NCI-H226 (cell line): Measurements from ENCODE around the gene RGL2.
"Not testable (repeated sequence)": the region's sequence is repeated elsewhere in the genome, so short reads cannot be mapped to it uniquely, and the experiment has no call there.

Experiments
- DNase-seq: peaks from one replicate; pipeline ENCODE4 v3.0.0-alpha.2; 2015

Gene RGL2

GRCh38 chr6:33290459-33290858, 8.3 kb downstream of the RGL2 start:
- no peak for DNase-seq

DNA sequence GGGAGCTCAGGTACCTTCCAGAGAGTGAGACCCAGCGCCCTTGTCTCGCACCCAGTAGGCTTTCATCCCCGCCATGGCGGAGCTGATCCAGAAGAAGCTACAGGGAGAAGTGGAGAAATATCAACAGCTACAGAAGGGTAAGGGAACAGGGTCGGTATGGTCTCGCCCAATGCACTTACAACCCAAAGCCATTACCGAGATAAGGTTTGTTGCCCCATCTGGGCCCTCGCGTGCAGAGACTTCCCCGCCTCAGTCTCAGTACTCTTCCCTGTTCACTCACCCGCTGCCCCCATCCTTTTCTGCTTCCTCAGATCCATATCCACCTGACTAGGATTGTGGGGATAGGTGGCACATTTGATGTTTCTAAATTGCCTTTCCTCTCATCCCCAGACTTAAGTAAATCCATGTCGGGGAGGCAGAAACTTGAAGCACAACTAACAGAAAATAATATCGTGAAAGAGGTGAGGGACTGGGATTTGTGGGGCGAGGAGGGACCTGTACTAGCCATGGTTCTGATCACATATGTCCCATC, 8.9 kb downstream of the RGL2 start:
- no peak for DNase-seq

DNA sequence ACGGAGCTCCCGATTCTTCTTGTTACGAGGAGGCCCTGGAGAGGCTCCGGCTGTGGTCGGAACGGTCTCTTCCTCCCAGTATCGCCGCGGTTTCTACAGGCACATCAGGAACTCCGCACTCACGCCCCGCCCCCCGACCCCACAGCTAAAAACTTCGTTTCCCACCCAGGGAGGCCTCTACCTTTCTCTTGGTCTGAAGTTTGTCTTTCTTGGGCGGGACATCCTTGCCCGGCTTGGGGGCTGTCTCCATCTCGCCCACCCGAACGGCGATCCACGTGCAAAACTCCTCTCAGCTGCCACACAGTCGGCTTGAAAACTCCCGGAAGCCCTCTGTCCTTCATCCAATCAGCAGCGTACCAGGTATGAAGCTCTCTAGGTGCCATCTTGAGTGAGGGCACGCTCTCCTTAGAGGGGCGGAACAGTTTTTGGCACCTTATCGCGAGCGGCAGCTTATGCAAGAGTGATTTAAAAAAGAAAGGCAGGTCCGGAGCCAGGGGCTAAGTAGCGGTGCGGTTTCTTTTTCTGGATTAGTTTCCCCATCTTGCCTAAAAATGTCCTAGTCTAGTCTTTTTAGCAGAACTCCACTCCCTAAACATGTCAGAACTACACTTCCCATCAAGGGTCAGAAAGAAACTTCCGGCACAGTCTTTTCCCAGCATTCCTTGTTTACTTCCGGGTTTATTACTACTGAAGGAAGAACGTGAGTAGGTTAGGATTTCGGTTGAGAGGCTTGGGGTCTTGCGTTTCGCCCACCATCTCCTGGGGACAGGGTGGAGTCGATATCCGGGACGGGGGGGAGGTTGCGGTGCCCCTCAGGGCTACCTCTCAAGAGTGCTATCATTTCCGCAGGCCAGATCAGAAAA, 9.6 kb downstream of the RGL2 start, which contains the start of the genes PFDN6 and WDR46:
TSS of gene PFDN6 (plus strand) at position 681 of the 863 bp plus-strand sequence. CDS start 256 bp downstream, outside the sequence.
TSS of gene WDR46 (minus strand) at position 319 of the 863 bp plus-strand sequence. CDS start at position 250, 69 bp downstream.
- DNase-seq = peak; percentile 90

DNA sequence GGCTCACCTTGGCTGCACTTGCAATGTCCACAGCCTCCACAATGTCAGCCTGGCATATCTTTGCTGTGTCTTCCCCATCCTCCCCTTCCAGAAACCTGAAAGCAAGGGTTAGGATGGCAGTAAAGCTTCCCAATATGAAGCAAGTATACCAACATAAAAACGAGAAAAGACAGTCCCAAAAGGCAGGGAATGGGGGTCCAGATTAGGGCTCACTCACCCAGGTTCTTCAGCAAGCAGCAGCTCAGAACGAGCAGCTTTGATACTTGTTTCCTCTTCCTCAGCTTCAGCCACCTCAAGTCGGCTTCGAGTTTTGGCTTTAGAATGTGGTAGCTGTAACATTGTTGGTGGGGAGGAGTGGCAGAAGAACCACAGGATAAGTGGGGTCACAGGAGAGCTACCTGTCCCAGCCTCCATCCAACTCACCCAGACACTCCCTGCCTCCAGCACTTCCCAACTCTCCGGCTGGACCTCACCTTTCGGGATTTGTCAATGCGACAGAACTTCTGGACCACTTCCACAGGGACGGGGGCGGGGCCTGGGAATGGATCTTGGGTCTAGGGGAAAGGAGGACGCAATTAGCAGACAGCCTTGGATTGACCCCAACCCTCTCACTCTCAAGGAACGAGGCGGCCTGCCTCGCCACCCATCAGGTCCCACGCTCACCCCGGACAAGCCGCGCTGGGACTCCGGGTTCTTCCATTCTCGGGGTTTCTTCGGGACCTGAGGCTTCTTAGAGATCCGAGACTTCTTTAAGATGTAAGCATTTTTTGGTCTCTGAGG, 10.4 kb downstream of the RGL2 start:
- DNase-seq = no peak

GRCh38 chr6:33286946-33287914, 11.5 kb downstream of the RGL2 start:
- no peak for DNase-seq

DNA sequence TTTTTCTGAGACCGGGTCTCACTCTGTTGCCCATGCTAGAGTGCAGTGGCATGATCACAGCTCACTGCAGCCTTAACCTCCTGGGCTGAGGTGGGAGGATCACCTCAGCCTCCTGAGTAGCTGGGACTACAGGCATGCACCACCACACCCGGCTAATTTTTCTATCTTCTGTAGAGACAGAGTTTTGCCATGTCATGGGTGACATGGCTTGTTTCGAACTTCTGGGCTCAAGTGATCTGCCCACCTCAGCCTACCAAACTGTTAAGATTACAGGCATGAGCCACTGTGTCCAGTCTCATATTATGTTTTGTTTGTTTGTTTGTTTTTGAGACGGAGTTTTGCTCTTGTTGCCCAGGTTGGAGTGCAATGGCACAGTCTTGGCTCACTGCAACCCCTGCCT, 13.5 kb downstream of the RGL2 start:
- not testable (repeated sequence) for DNase-seq

DNA sequence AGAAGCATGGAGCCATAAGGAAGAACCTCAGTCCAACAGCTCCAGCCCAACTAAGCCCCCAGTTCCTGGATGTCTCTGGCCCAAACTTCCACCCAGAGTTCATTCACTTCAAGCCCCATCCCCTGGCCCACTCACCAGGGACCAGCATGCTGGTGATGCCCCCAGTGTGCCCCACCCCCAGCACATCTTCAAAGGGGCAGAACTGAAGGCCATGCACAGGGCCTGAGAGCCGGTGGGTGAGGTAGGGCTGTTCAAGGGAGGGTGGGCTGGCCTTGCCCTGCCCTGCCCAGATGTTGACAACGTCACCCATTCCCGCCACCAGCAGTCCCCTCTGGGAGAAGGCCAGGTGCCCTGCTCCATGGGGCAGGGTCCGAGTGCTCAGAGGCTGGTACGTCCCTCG, 18.2 kb downstream of the RGL2 start:
- DNase-seq = no peak

GRCh38 chr6:33279971-33280511, 18.7 kb downstream of the RGL2 start:
- peak; percentile 58 for DNase-seq

DNA sequence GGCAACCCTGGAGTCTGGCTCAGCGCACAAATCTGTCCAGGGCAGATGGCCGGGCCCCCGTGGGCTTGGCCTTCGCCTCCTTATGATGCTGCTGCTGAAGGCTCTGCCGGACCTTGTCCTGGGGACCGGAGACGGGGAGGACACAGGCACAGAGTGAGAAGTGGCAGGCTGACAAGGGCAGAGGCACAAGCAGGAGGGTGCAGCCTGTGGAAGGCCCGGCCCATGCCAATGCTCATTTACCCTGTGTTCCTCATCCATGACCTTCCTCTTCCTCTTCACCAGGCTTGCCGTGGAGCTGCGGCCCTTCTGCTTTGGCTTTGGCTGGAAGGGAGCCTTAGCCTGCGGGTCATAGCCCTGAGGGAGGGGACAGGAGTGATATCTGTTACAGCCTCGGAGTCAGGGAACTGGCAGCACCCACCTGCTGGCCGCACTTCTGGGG, 19.5 kb downstream of the RGL2 start:
- DNase-seq = no peak

- DNase-seq = no peak
Observed at GRCh38 chr6:33278810-33279209, 19.9 kb downstream of the RGL2 start.

DNA sequence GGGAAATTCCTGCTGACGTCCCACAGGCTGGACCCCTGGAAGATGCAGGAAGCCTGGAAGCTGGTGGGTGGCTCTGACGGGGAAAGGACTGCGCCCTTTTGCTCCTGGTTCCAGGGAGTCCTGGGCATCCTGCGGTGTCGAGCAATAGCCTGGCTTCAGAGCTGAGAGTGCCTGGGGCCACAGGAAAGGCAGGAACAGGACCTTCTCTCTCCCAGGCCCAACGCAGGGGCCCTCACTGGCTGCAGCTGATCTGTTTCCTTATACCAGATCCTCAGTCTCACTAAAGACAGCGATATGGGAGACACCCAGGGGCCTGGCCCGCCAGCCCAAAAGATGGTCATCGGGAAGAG, 20.4 kb downstream of the RGL2 start:
- no peak for DNase-seq

GRCh38 chr6:33277663-33278391, 20.9 kb downstream of the RGL2 start:
- peak; percentile 27 for DNase-seq

GRCh38 chr6:33276864-33277662, 21.7 kb downstream of the RGL2 start, which contains the start of gene B3GALT4:
B3GALT4 (plus strand) TSS chr6:33277123; CDS start chr6:33277420, 297 bp downstream.
- peak; percentile 61 for DNase-seq

DNA sequence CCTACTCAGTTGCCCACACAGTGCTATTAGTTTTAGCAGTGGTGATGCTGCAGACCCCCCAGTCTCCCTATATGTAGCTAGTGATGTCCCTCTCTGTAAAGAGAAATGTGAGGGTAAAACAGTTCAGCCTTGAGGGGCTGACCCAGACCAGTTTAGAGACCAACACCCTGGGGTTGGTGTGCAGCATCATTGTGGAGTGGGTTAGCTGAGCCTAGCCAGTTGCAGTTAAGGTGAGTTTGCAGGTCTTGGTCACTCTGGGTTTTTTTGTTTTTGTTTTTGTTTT, 22.2 kb downstream of the RGL2 start:
- DNase-seq = no peak

DNA sequence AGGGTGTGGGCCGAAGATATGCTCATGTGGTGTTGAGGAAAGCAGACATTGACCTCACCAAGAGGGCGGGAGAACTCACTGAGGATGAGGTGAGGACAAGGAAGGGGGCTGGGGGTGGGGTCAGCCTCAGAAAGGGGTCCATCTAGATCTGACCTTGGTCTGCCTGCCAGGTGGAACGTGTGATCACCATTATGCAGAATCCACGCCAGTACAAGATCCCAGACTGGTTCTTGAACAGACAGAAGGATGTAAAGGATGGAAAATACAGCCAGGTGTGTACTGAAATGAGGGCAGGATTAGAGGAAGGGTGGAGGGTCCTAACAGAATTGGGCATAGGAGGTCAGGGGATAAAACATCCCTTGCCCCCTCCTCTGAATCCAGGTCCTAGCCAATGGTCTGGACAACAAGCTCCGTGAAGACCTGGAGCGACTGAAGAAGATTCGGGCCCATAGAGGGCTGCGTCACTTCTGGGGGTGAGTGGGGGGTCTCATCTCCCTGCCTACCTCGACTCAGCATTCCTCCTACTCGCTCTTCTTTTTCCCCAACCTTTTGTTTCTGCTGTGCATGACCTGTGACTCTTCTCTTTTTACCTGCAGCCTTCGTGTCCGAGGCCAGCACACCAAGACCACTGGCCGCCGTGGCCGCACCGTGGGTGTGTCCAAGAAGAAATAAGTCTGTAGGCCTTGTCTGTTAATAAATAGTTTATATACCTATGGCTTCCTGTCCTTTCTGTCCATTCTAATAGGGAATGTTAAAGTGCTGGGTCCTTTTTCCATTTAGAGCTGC, 22.8 kb downstream of the RGL2 start:
- not testable (repeated sequence) for DNase-seq

DNA sequence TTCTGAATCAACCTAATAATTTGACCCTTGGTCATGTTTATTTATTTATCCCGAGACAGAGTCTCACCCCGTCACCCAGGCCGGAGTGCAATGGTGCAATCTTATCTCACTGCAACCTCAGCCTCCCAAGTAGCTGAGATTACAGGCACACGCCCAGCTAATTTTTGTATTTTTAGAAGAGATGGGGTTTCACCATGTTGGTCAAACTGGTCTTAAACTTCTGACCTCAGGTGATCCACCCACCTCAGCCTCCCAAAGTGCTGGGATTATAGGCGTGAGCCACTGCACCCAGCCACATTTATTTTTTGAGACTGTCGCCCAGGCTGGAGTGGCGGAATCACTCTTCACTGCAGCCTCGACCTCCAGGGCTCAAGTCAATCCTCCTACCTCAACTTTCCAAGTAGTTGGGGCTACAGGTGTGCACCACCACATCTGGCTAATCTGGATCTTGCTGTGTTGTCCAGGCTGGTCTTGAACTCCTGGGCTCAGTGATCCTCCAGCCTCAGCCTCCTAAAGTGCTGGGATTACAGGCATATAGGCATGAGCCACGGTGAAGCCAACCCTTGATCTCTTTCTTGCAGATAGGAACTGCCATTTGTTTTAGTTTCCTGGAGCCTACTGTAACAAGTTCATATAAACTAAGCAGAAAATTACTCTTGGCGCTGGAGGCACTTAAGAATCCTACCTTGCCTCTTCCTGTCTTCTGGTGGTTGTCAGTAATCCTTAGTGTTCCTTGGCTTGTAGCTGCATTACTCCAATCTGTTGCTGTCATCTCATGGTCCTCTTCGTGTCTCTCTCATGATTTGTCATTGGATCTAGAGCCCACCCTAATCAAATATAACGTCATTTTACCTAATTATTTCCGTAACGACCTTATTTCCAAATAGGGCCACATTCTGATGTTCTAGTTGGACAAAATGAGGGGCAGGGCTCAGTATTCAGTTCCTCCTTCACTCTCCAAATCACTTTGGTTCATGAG, 24.5 kb downstream of the RGL2 start:
- DNase-seq = no peak

- DNase-seq = no peak
Observed at GRCh38 chr6:33273129-33273923, 25.4 kb downstream of the RGL2 start.
